K562 (cell line): Measurements from ENCODE around the gene PLCL1.

Experiments
- GTF2F1 ChIP-seq: IDR thresholded peaks from 2 replicates; pipeline ENCODE4 v1.6.1; 2011; ENCODE audit warnings: low read depth, low read length, improper control_type of control experiment
- POLR2A ChIP-seq: fragments of 450-650 bp; conservative IDR thresholded peaks from 2 replicates; pipeline ENCODE4 v1.6.1; 2016

- TF ChIP-seq GTF2F1 (no peak), POLR2A (no peak)
Measured at GRCh38 chr2:197973772-197974171, 169.4 kb downstream of the PLCL1 start.
